ENCODE results near the gene CWC25. TPM values are rescaled to one million over a fixed set of nuclear protein-coding genes. Genes with fewer than 3 reads are reported as not detected.
A peak's percentile ranks its signal among the peaks of the same experiment; 100 is the strongest.

The CWC25 gene
- total and polyA plus RNA-seq, 2 experiments from 2014 or later: 11.6 to 29.8 TPM

DNA sequence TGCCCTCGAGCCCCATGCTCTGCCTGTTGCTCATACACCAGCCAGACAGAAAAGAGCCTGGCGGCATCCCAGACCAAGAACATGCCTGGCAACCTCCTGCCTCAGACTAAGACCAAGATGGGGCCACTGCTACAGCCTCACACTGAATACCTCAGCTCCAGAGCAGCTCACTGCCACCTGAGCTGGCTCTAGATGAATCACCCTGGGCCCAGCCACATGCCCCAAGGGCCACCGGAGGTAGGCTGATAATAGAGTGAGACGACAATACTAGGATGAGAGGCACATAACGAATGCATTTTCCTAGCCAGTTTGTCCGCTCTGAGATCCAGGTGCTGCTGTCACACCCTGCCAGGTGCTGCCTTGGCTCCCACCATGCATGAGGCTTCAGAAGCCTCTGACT lies 38.7 kb downstream of the CWC25 start (continued):
- TF ChIP-seq, protein P1, sequence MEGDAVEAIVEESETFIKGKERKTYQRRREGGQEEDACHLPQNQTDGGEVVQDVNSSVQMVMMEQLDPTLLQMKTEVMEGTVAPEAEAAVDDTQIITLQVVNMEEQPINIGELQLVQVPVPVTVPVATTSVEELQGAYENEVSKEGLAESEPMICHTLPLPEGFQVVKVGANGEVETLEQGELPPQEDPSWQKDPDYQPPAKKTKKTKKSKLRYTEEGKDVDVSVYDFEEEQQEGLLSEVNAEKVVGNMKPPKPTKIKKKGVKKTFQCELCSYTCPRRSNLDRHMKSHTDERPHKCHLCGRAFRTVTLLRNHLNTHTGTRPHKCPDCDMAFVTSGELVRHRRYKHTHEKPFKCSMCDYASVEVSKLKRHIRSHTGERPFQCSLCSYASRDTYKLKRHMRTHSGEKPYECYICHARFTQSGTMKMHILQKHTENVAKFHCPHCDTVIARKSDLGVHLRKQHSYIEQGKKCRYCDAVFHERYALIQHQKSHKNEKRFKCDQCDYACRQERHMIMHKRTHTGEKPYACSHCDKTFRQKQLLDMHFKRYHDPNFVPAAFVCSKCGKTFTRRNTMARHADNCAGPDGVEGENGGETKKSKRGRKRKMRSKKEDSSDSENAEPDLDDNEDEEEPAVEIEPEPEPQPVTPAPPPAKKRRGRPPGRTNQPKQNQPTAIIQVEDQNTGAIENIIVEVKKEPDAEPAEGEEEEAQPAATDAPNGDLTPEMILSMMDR (conservative IDR thresholded peaks at IDR 0.05; ENCODE audit: low read depth in 2 of 2): no peak
- TF ChIP-seq JUNB (IDR thresholded peaks at IDR 0.05; ENCODE audit: unreplicated experiment): no peak
- TF ChIP-seq CREB1 (CRISPR knock-in tag; IDR thresholded peaks at IDR 0.05; ENCODE audit: low read depth): no peak
- no peak for TF ChIP-seq REST (IDR thresholded peaks at IDR 0.05; ENCODE audit: unreplicated experiment)
- TF ChIP-seq POLR2AphosphoS5 (IDR thresholded peaks at IDR 0.05; ENCODE audit: low read depth): no peak
- no peak for TF ChIP-seq ZNF331 (CRISPR knock-in tag; IDR thresholded peaks at IDR 0.05; ENCODE audit: low read depth)
- no peak for TF ChIP-seq ZNF114 (CRISPR knock-in tag; IDR thresholded peaks at IDR 0.05)

DNA sequence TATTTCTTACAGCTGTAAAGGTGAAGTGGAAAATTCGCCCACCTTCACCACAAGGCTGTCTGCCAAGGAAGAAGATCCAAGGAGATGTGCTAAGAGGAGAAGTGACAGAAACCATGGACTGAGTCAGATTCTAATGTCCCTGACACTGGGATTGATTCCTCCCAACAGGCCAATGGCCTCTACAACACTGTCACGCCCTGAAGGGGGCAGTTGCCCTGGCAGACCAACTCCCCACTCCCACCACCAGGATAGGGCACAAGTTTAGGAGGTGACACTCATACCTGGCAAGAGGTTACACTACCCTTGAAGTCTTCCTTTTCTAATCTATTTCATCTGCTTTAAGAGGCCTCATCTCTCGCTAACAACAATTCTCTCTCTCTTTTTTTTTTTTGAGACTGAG lies 41.9 kb downstream of the CWC25 start:
- no peak overlapping the region for H3K27ac Mint-ChIP-seq
- Histone ChIP-seq H2AFZ (no peak overlapping the region), H3K27ac (ENCODE audit: low read depth) (no peak overlapping the region), H3K4me3 (no peak overlapping the region), H3F3A (replicated peaks; ENCODE audit: low read depth) (no peaks in the 10 kb centered on the region), H3K27me3 (ENCODE audit: insufficient read depth) (no peaks in the 10 kb centered on the region), H4K20me1 (replicated peaks; ENCODE audit: insufficient read depth) (peaks cover 12% of the 10 kb centered on the region), H3K9me2 (ENCODE audit: insufficient read depth) (no peaks in the 10 kb centered on the region), H3K79me2 (replicated peaks; ENCODE audit: insufficient read depth) (peaks cover 7% of the 10 kb centered on the region; the same call in 1 of the 2 replicates), H3K4me2 (no peak overlapping the region), H3K36me3 (ENCODE audit: insufficient read depth) (peaks cover 24% of the 10 kb centered on the region), H3K4me1 (ENCODE audit: insufficient read depth) (no peaks in the 10 kb centered on the region)
- peaks cover 5% of the 10 kb centered on the region for H3K27me3 Mint-ChIP-seq (ENCODE audit: insufficient read depth, low read depth, poor library complexity)
- H3K36me3 Mint-ChIP-seq (ENCODE audit: low read depth): peaks cover 67% of the 10 kb centered on the region
- ATAC-seq (peak; percentile 45), DNase-seq (ENCODE audit: low spot score) (peak; percentile 14)
- H3K4me3 Mint-ChIP-seq: no peak overlapping the region
- no peak for TF ChIP-seq REST (IDR thresholded peaks at IDR 0.05; ENCODE audit: unreplicated experiment)
- TF ChIP-seq, protein P1 (conservative IDR thresholded peaks at IDR 0.05; ENCODE audit: low read depth in 2 of 2): peak in 1 of 2 experiments; percentile 28; a peak in 2 of 4 replicates
- no peak for TF ChIP-seq ZNF331 (CRISPR knock-in tag; IDR thresholded peaks at IDR 0.05; ENCODE audit: low read depth)
- no peaks in the 10 kb centered on the region for H3K4me1 Mint-ChIP-seq
- no peaks in the 10 kb centered on the region for H3K9me3 Mint-ChIP-seq

All from GM23338 (cell line).